Fibroblast of villous mesenchyme (primary cell): ENCODE measurements around the gene CEP131. TPM values are rescaled to one million over a fixed set of nuclear protein-coding genes. Genes with fewer than 3 reads are reported as not detected.

Source experiments
- DNase-seq: peaks from one replicate; pipeline ENCODE4 v3.0.0-alpha.2; 2010; ENCODE audit warnings: low read depth
- H3K4me3 ChIP-seq: 2 replicates; pipeline ENCODE4 v1.5.1; 2011; ENCODE audit warnings: low read depth, mild to moderate bottlenecking, low read length
- total RNA-seq: library from RNA; depleted of rRNA; stranded (reverse); fragments of >200 nt; gene quantifications from 2 replicates; pipeline ENCODE4 v1.2.3, GENCODE V29; 2012
- TF ChIP-seq, protein P1 (sequence below): IDR thresholded peaks from 2 replicates; pipeline ENCODE4 v1.5.1; 2012; ENCODE audit warnings: low read depth, mild to moderate bottlenecking, low read length; ENCODE audit not compliant: insufficient read depth

CEP131 gene
- total RNA-seq, 1 donor, result 9.9 TPM

DNA sequence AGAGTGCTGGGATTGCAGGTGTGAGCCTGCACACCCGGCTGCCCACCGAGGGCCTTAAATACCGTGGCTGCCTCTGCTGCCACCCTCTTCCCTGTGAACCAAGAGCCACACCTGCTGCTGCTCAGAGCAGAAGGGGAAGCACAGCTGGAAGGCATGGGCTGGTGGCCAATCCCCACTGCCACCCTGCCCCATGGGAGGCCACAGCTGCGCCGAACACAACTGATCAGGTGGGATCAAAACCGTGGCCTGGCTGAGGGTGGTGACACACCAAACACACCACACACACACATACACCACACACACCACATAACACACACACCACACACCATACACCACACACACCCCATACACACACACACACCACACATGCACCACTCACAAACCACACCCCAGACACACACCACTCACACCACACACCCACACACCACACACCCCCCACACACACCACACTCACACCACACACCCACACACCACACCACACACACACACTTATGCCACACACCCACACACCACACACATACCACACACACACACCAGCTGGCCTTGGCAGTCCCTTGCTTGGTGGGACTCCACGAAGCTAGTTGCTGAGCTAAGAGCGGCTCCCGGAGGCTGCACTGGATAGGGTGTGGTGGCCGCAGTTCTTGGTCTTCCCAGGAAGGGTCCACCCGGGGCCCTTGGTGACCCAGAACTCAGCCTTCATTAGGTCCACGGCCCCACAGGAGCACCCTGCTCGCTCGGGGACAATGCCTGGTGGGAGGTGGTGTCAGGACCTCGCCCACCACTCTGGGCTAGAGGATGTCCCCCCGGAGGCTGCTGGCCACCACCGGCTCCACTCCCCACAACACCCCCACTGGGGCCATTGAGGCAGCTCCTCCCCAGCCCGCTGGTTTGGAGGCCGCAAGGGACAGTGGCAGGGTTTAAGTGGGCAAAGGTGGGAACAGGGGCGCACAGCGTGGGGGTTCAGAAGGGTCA lies 14.9 kb downstream of the CEP131 start:
- TF ChIP-seq, protein P1, sequence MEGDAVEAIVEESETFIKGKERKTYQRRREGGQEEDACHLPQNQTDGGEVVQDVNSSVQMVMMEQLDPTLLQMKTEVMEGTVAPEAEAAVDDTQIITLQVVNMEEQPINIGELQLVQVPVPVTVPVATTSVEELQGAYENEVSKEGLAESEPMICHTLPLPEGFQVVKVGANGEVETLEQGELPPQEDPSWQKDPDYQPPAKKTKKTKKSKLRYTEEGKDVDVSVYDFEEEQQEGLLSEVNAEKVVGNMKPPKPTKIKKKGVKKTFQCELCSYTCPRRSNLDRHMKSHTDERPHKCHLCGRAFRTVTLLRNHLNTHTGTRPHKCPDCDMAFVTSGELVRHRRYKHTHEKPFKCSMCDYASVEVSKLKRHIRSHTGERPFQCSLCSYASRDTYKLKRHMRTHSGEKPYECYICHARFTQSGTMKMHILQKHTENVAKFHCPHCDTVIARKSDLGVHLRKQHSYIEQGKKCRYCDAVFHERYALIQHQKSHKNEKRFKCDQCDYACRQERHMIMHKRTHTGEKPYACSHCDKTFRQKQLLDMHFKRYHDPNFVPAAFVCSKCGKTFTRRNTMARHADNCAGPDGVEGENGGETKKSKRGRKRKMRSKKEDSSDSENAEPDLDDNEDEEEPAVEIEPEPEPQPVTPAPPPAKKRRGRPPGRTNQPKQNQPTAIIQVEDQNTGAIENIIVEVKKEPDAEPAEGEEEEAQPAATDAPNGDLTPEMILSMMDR, result no peak
- no peak for DNase-seq
- H3K4me3 ChIP-seq, result no peak overlapping the region

DNA sequence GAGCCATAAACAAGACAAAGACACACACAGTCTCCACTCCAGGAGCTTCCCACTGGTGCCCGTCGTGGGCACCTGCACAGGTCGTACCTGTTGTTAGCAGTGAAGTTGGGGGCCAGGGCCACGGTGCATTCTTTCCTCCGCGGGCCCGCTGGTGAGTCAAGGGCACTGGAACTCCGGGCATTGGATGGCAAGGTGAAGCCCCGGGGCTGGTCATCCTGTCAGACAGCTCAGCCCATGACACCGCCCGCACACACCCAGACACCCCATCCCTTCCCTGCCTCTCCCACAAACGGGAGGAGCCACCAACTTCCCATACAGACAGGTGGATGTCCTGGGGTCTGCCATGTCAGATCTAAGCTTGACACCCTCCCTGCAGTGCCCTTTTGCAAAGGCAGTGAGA lies 16.1 kb downstream of the CEP131 start:
- TF ChIP-seq, protein P1, result no peak
- H3K4me3 ChIP-seq, result no peak overlapping the region
- DNase-seq, result no peak

DNA sequence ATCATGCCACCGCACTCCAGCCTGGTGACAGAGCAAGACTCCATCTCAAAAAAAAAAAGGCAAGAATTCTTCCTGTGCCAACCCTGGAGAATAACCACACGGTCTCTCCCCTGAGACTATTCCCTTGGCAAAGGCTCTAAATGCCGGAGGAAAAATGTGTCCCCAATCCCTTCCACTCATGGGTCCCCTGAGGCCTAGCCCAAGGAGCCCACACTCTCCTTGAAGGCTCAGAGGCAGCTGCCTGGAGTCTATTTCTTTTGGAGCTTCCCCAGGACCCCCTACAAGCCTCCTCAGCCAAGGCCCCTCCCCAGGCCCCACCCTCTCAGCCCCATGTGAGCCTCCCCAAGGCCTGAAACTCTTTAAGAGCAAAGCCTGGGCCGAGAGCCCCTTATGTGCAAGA lies 16.6 kb downstream of the CEP131 start:
- no peak for DNase-seq
- H3K4me3 ChIP-seq, result no peak overlapping the region
- TF ChIP-seq, protein P1, result no peak

DNA sequence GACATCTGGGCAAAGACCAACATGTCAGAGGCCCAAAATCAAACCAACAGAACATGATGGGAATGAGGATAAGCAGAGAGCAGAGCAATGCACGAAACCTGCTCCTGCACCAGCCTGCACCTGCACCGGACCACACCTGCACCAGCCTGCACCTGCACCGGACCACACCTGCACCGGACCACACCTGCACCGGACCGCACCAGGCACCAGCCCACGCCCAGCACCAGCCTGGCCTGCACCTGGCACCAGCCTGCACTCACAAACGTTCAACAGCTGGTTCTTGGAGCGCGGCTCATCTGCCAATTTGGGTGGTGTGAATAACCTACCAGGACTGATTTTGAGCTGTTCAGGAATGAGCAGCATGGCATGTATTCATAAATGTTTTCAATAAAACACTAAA lies 18.2 kb downstream of the CEP131 start:
- no peak for DNase-seq

GRCh38 chr17:81203136-81203535 lies 19.6 kb downstream of the CEP131 start:
- H3K4me3 ChIP-seq, result no peak overlapping the region
- TF ChIP-seq, protein P1, result no peak
- DNase-seq, result no peak

More for the DNA sequence above, 18.2 kb downstream of the CEP131 start:
- TF ChIP-seq, protein P1, result no peak
- H3K4me3 ChIP-seq, result no peak overlapping the region

DNA sequence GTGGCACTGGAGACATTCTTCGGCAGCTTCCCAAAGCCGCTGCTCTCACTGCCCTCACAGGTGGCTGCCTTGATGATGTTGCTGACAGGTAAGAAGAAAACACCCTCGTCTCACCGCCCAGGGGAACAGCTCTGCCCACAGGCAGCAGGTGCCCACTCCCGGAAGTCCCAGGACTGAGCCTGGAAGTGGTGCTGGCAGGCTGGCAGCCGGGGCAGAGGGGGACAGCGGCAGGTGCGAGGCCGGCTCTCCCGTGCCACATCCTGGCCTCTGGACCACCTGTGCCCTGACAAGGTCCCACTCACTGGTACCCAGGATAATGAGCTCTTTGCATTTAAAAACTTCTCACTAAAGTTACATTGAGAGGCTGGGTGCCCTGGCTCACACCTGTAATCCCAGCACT lies 20.4 kb downstream of the CEP131 start:
- no peak overlapping the region for H3K4me3 ChIP-seq
- TF ChIP-seq, protein P1, result no peak
- DNase-seq, result no peak
